Tibial artery (tissue), 4 donors: Measurements from ENCODE around the gene NR2F1.
A peak's percentile ranks its signal among the peaks of the same experiment; 100 is the strongest.

Experiments used
- DNase-seq, 2 donors: peaks; one replicate each; pipeline ENCODE4 v3.0.0-alpha.2; 2019
- H3K27ac ChIP-seq, 2 donors: fragments of 200-600 bp; sonication (generic) in 1 of 2; 1 replicate in 1 of 2; 2 replicates in 1 of 2; pipeline ENCODE4 v1.5.1; 2018 to 2019; ENCODE audit warnings: mild to moderate bottlenecking in 1 of 2
- H3K27me3 ChIP-seq, 2 donors: fragments of 200-600 bp; sonication (generic) in 1 of 2; one replicate each; pipeline versions ENCODE4 v1.5.1 to v1.6.0; 2016 to 2019
- H3K36me3 ChIP-seq, 3 donors: fragments of 200-600 bp; sonication (generic) in 2 of 3; one replicate each; pipeline ENCODE4 v1.5.1; 2016 to 2019; ENCODE audit warnings: mild to moderate bottlenecking in 2 of 3
- H3K4me1 ChIP-seq, 4 donors: fragments of 200-600 bp; sonication (generic) in 2 of 4; 1 replicate in 3 of 4; 2 replicates in 1 of 4; pipeline ENCODE4 v1.5.1; 2016 to 2019
- H3K4me3 ChIP-seq, 2 donors: fragments of 200-600 bp; sonication (generic) in 1 of 2; 1 replicate in 1 of 2; 2 replicates in 1 of 2; pipeline ENCODE4 v1.5.1; 2018 to 2019; ENCODE audit warnings: mild to moderate bottlenecking in 2 of 2
- H3K9me3 ChIP-seq, 3 donors: fragments of 200-600 bp; sonication (generic) in 1 of 3; one replicate each; pipeline ENCODE4 v1.5.1; 2016 to 2019
- CTCF ChIP-seq, 2 experiments: fragments of 200-600 bp in 1 of 2; fragments of 450-650 bp in 1 of 2; IDR thresholded peaks; one replicate each; pipeline ENCODE4 v1.5.1; 2017 to 2019; ENCODE audit warnings: antibody characterized with exemption in 2 of 2, mild to moderate bottlenecking in 1 of 2, moderate library complexity in 1 of 2
- intact Hi-C: fragments of 100-400 bp; cut with DNase I; formaldehyde crosslinking; loops from one replicate; pipeline ENCODE4 v1.15.0; 2023; ENCODE audit warnings: low total_unique reads

The NR2F1 gene

GRCh38 chr5:93584596-93585040, 1.6 kb downstream of the NR2F1 start:
- intact Hi-C loops = loop anchor here (10.0 kb wide), 1 partner anchor 220 kb away; no protein-coding TSS in a partner anchor
- peaks cover 0 to 37% (median 23%) of the 10 kb centered on the region in 4 donors for H3K4me1 ChIP-seq
- H3K36me3 ChIP-seq = no peaks in the 10 kb centered on the region
- peak overlapping the region; percentile 58 to 68 for H3K4me3 ChIP-seq
- H3K27ac ChIP-seq = no peak overlapping the region
- DNase-seq = no peak
- no peak for TF ChIP-seq CTCF (IDR thresholded peaks at IDR 0.05)
- peaks cover 0 to 14% of the 10 kb centered on the region in 2 donors for H3K27me3 ChIP-seq
- H3K9me3 ChIP-seq = no peaks in the 10 kb centered on the region

DNA sequence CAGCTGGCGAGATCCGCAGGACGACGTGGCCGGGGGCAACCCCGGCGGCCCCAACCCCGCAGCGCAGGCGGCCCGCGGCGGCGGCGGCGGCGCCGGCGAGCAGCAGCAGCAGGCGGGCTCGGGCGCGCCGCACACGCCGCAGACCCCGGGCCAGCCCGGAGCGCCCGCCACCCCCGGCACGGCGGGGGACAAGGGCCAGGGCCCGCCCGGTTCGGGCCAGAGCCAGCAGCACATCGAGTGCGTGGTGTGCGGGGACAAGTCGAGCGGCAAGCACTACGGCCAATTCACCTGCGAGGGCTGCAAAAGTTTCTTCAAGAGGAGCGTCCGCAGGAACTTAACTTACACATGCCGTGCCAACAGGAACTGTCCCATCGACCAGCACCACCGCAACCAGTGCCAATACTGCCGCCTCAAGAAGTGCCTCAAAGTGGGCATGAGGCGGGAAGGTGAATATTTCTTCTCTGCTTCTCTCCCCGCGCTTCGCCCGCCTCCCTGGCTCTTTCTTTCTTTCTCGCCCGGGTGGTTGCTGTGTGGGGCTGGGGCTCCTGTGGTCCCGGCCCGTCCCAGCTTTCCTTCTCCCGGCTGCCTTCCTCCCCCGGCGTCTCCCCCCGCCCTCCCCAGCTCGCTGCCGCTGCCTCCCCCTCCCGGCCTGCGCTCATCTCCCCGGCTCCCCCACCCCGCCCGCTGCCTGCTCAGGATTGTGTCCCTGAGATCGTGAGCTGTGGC, 2.2 kb downstream of the NR2F1 start:
- Histone ChIP-seq H3K27me3 (peaks cover 0 to 12% of the 10 kb centered on the region in 2 donors), H3K9me3 (no peaks in the 10 kb centered on the region), H3K4me3 (peak overlapping the region; percentile 58 to 68), H3K4me1 (peaks cover 0 to 32% (median 20%) of the 10 kb centered on the region in 4 donors), H3K36me3 (no peaks in the 10 kb centered on the region), H3K27ac (no peak overlapping the region)
- intact Hi-C loops = loop anchor here (10.0 kb wide), 1 partner anchor 220 kb away; no protein-coding TSS in a partner anchor
- no peak for TF ChIP-seq CTCF (IDR thresholded peaks at IDR 0.05)
- no peak for DNase-seq

DNA sequence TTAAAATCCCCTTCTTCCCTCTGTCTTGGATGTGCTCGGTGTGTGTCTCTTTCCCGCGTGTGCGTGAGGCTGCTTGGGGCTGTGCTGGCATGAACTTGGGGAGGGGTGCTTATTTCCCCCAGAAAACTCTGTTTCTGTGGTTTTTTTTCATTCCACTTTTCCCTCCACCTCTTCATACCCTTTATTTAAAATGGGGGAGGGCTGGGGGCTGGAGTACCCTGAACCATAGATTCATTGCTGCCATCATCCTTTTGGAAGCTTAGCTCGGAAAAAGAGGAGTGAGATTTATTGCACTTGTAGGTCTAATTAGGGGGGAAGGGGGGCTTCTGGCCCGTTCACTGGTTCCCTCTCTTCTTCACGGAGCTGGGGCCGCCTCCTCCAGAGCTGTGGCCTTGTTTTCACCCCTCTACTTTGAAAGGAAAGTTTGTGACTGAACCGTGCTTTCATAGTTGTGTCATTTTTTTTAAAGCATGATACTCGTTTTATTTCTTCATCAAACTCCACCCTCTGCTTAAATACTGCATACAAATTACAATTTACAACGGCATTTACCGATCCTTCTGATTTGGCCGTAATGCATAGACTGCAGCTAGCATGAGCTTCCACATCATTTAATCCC, 2.9 kb downstream of the NR2F1 start:
- peaks cover 0 to 28% (median 16%) of the 10 kb centered on the region in 4 donors for H3K4me1 ChIP-seq
- no peaks in the 10 kb centered on the region for H3K9me3 ChIP-seq
- no peak overlapping the region for H3K27ac ChIP-seq
- peaks cover 0 to 12% of the 10 kb centered on the region in 2 donors for H3K27me3 ChIP-seq
- intact Hi-C loops = loop anchor here (10.0 kb wide), 1 partner anchor 219 kb away; no protein-coding TSS in a partner anchor
- DNase-seq = no peak
- no peaks in the 10 kb centered on the region for H3K36me3 ChIP-seq
- peak overlapping the region; percentile 58 to 68 for H3K4me3 ChIP-seq
- no peak for TF ChIP-seq CTCF (IDR thresholded peaks at IDR 0.05)

GRCh38 chr5:93586736-93587596, 3.9 kb downstream of the NR2F1 start:
- Histone ChIP-seq H3K36me3 (no peaks in the 10 kb centered on the region), H3K9me3 (no peaks in the 10 kb centered on the region), H3K27me3 (peaks cover 0 to 12% of the 10 kb centered on the region in 2 donors), H3K4me3 (no peak overlapping the region), H3K4me1 (peaks cover 0 to 27% (median 15%) of the 10 kb centered on the region in 4 donors), H3K27ac (no peak overlapping the region)
- intact Hi-C loops = loop anchor here (10.0 kb wide), 1 partner anchor 218 kb away; no protein-coding TSS in a partner anchor
- no peak for TF ChIP-seq CTCF (IDR thresholded peaks at IDR 0.05)
- no peak for DNase-seq

DNA sequence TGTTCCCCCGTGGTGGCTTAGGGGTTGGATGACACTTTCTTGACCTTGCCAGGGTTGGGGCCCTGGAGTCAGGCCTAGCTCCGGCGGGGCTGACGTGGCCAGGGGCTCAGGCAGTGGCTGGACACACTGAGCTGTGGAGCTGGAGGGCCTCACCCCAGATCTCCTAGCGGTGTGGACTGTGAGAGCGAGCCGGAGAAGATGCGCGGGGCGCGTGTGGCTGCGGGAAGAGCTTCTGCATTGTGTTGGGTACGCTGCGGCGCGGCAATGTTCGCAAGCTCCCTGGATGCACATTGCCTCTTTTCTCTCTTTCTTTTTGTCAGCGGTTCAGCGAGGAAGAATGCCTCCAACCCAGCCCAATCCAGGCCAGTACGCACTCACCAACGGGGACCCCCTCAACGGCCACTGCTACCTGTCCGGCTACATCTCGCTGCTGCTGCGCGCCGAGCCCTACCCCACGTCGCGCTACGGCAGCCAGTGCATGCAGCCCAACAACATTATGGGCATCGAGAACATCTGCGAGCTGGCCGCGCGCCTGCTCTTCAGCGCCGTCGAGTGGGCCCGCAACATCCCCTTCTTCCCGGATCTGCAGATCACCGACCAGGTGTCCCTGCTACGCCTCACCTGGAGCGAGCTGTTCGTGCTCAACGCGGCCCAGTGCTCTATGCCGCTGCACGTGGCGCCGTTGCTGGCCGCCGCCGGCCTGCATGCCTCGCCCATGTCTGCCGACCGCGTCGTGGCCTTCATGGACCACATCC, 4.8 kb downstream of the NR2F1 start:
- intact Hi-C loops = loop anchor here (10.0 kb wide), 1 partner anchor 217 kb away; no protein-coding TSS in a partner anchor
- Histone ChIP-seq H3K27me3 (peaks cover 0 to 12% of the 10 kb centered on the region in 2 donors), H3K27ac (no peak overlapping the region), H3K4me3 (no peak overlapping the region), H3K36me3 (no peaks in the 10 kb centered on the region), H3K4me1 (peaks cover 0 to 21% (median 11%) of the 10 kb centered on the region in 4 donors), H3K9me3 (no peaks in the 10 kb centered on the region)
- no peak for TF ChIP-seq CTCF (IDR thresholded peaks at IDR 0.05)
- no peak for DNase-seq
